ENCODE data around the gene PRG3. TPM values are rescaled to one million over a fixed set of nuclear protein-coding genes. Genes with fewer than 3 reads are reported as not detected.

PRG3 gene
- total and polyA plus RNA-seq, 9 of the 15 experiments (the other 6 are each of a cell fraction or from before 2014, with no cell fraction given) = 0.18 to 0.55 (median 0.38) TPM; not detected in 6

DNA sequence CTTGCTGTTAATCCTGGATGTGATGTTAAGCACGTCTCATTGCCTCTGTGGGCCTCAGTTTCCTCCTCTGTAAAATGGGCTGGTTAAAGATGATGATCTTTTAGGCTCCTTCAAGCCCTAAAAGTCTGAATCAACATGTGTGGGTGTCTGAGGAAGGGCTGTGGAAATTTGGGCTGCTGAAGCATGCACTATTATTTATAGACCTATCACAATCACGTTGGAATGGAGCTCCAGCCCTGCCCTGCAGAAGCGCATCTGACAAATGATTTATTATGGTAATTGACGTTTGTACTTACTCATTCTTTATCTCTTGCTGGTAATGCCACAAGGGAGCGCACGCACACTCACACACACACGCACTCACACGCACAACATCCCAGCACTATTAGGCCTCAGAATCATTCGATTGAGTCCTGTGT lies 22.4 kb downstream of the PRG3 start (continued):
- TF ChIP-seq SIN3A (IDR thresholded peaks at IDR 0.05; ENCODE audit: borderline replicate concordance in 2 of 2, control insufficient read depth in 1 of 2, low read depth in 2 of 2, low read length in 2 of 2) = no peak
- TF ChIP-seq LEF1 (IDR thresholded peaks at IDR 0.05) = peak; percentile 70
- TF ChIP-seq, protein P1, sequence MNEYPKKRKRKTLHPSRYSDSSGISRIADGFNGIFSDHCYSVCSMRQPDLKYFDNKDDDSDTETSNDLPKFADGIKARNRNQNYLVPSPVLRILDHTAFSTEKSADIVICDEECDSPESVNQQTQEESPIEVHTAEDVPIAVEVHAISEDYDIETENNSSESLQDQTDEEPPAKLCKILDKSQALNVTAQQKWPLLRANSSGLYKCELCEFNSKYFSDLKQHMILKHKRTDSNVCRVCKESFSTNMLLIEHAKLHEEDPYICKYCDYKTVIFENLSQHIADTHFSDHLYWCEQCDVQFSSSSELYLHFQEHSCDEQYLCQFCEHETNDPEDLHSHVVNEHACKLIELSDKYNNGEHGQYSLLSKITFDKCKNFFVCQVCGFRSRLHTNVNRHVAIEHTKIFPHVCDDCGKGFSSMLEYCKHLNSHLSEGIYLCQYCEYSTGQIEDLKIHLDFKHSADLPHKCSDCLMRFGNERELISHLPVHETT (CRISPR knock-in tag; conservative IDR thresholded peaks at IDR 0.05 in 1 of 2, IDR thresholded peaks at IDR 0.05 in 1 of 2) = 0 out of 4 replicates have a peak, but pooled peaks of 1 of the 2 experiments have one; percentile 23
- TF ChIP-seq RHOXF2B (CRISPR knock-in tag; conservative IDR thresholded peaks at IDR 0.05) = no peak
- no peak for TF ChIP-seq MEF2D (tag; conservative IDR thresholded peaks at IDR 0.05; ENCODE audit: low read depth)
- TF ChIP-seq CEBPB (tag; IDR thresholded peaks at IDR 0.05) = no peak
- TF ChIP-seq NFXL1 (CRISPR knock-in tag; IDR thresholded peaks at IDR 0.05) = no peak
- TF ChIP-seq, protein P2, sequence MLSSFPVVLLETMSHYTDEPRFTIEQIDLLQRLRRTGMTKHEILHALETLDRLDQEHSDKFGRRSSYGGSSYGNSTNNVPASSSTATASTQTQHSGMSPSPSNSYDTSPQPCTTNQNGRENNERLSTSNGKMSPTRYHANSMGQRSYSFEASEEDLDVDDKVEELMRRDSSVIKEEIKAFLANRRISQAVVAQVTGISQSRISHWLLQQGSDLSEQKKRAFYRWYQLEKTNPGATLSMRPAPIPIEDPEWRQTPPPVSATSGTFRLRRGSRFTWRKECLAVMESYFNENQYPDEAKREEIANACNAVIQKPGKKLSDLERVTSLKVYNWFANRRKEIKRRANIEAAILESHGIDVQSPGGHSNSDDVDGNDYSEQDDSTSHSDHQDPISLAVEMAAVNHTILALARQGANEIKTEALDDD (IDR thresholded peaks at IDR 0.05) = no peak
- no peak for TF ChIP-seq ZNF165 (CRISPR knock-in tag; IDR thresholded peaks at IDR 0.05; ENCODE audit: borderline replicate concordance)
- TF ChIP-seq CREM (IDR thresholded peaks at IDR 0.05; ENCODE audit: low read depth) = peak; percentile 41; the same call in 1 of the 2 replicates
- no peak for TF ChIP-seq GTF2F1 (IDR thresholded peaks at IDR 0.05; ENCODE audit: low read depth, low read length)
- TF ChIP-seq ZFP36 (IDR thresholded peaks at IDR 0.05; ENCODE audit: low read depth, low read length, partially characterized antibody) = no peak
- TF ChIP-seq, protein P3, sequence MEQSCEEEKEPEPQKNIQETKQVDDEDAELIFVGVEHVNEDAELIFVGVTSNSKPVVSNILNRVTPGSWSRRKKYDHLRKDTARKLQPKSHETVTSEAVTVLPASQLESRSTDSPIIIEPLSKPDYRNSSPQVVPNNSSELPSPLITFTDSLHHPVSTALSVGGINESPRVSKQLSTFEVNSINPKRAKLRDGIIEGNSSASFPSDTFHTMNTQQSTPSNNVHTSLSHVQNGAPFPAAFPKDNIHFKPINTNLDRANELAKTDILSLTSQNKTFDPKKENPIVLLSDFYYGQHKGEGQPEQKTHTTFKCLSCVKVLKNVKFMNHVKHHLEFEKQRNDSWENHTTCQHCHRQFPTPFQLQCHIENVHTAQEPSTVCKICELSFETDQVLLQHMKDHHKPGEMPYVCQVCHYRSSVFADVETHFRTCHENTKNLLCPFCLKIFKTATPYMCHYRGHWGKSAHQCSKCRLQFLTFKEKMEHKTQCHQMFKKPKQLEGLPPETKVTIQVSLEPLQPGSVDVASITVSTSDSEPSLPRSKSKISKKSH (CRISPR knock-in tag; IDR thresholded peaks at IDR 0.05) = no peak
- no peak for TF ChIP-seq KLF13 (tag; IDR thresholded peaks at IDR 0.05; ENCODE audit: borderline replicate concordance, low read depth)
- TF ChIP-seq, protein P4, sequence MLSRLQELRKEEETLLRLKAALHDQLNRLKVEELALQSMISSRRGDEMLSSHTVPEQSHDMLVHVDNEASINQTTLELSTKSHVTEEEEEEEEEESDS (CRISPR knock-in tag; IDR thresholded peaks at IDR 0.05) = no peak
- TF ChIP-seq, protein P5, sequence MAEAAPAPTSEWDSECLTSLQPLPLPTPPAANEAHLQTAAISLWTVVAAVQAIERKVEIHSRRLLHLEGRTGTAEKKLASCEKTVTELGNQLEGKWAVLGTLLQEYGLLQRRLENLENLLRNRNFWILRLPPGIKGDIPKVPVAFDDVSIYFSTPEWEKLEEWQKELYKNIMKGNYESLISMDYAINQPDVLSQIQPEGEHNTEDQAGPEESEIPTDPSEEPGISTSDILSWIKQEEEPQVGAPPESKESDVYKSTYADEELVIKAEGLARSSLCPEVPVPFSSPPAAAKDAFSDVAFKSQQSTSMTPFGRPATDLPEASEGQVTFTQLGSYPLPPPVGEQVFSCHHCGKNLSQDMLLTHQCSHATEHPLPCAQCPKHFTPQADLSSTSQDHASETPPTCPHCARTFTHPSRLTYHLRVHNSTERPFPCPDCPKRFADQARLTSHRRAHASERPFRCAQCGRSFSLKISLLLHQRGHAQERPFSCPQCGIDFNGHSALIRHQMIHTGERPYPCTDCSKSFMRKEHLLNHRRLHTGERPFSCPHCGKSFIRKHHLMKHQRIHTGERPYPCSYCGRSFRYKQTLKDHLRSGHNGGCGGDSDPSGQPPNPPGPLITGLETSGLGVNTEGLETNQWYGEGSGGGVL (CRISPR knock-in tag; IDR thresholded peaks at IDR 0.05) = no peak
- TF ChIP-seq ZNF143 (CRISPR knock-in tag; IDR thresholded peaks at IDR 0.05) = no peak
- TF ChIP-seq, protein P6, sequence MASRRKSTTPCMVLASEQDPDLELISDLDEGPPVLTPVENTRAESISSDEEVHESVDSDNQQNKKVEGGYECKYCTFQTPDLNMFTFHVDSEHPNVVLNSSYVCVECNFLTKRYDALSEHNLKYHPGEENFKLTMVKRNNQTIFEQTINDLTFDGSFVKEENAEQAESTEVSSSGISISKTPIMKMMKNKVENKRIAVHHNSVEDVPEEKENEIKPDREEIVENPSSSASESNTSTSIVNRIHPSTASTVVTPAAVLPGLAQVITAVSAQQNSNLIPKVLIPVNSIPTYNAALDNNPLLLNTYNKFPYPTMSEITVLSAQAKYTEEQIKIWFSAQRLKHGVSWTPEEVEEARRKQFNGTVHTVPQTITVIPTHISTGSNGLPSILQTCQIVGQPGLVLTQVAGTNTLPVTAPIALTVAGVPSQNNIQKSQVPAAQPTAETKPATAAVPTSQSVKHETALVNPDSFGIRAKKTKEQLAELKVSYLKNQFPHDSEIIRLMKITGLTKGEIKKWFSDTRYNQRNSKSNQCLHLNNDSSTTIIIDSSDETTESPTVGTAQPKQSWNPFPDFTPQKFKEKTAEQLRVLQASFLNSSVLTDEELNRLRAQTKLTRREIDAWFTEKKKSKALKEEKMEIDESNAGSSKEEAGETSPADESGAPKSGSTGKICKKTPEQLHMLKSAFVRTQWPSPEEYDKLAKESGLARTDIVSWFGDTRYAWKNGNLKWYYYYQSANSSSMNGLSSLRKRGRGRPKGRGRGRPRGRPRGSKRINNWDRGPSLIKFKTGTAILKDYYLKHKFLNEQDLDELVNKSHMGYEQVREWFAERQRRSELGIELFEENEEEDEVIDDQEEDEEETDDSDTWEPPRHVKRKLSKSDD (conservative IDR thresholded peaks at IDR 0.05; ENCODE audit: low read length) = no peak
- no peak for TF ChIP-seq RBM34 (IDR thresholded peaks at IDR 0.05; ENCODE audit: borderline replicate concordance, insufficient read depth, low read length)
- no peak for TF ChIP-seq TEAD1 (CRISPR knock-in tag; IDR thresholded peaks at IDR 0.05)

All from K562 (cell line).